ENCODE data around the gene PLCD3.

Gene PLCD3, protein sequence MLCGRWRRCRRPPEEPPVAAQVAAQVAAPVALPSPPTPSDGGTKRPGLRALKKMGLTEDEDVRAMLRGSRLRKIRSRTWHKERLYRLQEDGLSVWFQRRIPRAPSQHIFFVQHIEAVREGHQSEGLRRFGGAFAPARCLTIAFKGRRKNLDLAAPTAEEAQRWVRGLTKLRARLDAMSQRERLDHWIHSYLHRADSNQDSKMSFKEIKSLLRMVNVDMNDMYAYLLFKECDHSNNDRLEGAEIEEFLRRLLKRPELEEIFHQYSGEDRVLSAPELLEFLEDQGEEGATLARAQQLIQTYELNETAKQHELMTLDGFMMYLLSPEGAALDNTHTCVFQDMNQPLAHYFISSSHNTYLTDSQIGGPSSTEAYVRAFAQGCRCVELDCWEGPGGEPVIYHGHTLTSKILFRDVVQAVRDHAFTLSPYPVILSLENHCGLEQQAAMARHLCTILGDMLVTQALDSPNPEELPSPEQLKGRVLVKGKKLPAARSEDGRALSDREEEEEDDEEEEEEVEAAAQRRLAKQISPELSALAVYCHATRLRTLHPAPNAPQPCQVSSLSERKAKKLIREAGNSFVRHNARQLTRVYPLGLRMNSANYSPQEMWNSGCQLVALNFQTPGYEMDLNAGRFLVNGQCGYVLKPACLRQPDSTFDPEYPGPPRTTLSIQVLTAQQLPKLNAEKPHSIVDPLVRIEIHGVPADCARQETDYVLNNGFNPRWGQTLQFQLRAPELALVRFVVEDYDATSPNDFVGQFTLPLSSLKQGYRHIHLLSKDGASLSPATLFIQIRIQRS

DNA sequence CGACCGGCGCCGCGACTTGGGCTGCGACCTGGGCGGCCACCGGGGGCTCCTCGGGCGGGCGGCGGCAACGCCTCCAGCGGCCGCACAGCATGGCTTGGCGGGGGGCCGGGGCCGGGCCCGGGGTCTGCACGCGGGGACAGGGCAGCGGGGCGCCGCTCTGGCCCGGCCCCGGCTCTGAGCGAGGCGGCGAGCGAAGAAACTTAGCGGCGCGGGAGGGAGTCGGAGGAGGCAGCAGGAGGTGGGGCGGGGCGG is at the start of gene PLCD3:
PLCD3 (minus strand) TSS at position 196 of the 252 bp plus-strand sequence; CDS start at position 91, 105 bp downstream.
- no peak for DNase-seq (ENCODE audit: low read depth)

DNA sequence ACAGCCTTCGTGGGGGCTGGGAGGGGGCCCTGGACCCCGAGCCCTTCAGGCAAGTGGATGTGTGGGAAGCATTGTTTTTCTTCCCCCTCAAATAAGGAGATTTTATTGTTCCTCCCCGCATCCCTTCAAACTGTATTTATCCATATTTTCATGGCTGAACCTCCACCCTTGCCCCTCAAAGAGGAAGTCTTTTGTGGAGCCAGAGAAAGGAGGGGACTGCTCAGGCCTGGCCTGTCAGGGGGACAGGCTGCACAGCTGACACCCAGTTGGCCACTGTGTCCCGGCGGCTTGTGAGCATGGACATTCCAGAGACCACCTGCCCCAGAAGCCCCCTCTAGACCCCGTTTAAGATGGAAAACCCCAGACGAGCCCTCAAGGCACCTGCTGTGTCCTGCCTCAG is 45.2 kb upstream of the PLCD3 start:
- DNase-seq (ENCODE audit: low read depth): no peak

DNA sequence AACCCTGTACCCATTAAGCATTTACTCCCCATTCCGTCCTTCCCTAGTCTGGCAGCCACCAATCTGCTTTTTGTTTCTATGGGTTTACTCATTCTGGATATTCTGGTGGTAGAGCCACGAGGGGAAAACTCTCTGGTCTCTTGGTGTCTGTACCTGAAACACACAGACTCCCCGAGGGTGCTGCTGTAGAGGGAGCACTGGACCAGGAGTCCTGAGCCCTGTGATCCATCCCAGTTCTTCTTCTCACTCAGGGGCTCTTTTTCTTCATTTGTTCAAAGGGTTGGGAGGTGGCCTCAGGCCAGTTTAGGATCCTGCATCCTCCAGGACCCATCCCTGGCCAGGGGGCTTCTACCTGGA is 43.4 kb upstream of the PLCD3 start:
- no peak for DNase-seq (ENCODE audit: low read depth)

DNA sequence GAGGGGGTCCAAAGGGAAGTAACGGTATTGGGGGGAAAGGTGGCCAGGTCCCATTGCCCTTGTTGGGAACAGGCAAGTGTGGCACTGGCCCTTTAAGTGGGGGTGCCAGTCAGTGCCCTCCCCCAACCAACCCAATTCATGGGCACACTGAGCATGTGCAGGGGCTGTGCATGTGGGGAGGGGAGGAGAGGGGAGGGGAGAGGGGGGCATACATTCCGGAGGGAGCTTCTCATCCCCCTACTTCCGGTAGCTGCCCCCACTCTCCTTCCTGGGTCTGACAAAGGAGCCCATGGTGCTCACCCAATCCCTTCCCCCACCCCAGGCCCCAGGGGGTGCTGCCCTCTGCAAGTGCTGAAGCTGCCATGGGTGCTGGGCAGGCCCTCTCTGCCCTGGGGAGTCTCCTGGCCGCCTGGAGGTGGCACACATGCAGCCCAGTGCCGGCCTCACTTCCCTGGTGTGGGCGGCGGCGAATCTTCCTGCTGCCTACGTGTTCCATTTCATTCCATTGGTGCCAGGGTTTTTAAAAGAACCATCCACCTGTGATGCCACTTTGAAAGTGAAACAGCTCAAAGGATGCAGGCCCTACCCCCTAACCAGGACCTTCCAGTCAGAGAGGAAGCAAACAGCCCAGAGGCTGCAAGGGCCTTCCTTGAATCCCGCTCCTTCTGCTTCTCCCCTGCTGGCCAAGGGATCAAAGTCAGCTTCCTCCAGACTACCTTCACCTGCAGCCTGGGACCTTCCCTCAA is 40.4 kb upstream of the PLCD3 start:
- DNase-seq (ENCODE audit: low read depth): peak; percentile 22

DNA sequence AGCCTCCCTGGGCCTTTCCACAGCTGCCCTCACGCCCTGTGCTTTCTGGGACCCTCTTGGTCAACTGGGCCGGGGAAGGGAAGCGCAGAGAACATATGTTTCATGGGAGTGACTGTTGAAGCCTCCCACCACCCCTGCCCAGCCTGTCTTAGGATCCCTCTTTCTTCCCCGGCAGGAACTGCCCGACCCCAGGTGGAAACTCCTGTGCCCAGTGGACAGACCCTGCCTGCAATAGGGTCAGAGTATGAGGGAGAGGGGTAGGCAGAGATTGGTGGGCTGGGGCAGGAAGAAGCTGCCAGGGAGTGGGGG is 39.9 kb upstream of the PLCD3 start:
- no peak for DNase-seq (ENCODE audit: low read depth)

DNA sequence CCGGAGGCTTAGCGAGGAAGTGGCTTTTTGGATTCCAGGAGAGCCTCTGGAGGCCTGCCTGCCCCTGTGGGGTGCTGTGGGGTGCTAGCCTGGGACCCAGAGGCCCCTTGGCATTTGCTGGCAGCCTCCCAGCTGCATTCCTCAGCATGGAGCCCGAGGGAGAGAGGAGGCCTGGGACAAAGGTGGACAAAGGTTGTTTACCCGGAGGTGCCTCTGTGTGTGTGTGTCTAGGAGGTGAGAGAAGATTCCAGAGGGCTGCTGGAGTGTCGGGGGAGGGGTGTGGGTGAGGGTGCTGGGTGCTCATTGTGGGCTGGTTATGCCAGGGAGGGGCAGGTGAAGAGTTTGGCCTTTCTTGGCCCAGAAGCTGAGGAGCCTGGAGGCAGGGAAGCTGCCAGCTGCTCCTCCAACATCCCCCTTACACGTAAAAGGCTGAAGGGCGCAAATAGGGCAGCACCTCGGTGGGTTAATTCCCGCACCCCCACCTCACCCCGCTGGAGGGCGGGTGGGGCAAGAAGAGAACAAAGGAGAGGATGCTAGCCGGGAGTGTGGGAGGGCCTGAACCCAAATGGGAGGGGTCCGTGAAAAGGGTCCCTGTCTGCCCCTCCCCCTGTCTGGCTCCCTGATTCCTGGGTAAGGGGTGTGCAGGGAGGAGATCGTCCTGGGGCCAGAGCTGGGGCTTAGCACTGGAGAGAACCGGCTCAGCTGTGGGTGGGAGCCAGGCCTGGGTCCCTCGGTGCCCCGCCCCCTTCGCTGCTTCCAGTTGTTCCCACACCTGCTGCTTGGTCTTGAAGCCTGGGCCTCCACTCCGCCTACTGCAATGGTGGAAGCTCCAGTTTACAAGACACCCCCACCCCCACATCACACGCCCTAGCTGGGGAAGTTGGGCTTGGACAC is 39.3 kb upstream of the PLCD3 start:
- DNase-seq (ENCODE audit: low read depth): no peak

DNA sequence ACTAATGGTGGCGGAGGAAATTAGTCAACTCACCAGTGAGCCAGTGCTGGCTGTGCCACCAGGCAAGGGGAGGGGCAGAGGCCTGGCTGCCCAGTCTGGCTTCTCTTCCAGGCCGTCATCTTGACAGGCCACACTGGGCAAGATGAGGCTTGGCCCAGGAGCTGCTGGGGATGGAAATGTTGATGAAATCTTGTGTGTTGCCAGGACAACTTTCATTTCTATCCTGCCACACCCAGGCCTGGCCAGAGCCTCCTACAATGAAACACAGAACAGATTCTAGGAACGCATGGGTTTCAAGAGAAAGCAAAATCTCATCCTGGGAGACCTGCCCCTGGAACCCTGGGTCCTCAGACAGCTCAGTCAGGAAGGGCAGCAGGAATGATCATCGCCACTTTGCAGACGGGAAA is 38.6 kb upstream of the PLCD3 start:
- DNase-seq (ENCODE audit: low read depth): no peak

DNA sequence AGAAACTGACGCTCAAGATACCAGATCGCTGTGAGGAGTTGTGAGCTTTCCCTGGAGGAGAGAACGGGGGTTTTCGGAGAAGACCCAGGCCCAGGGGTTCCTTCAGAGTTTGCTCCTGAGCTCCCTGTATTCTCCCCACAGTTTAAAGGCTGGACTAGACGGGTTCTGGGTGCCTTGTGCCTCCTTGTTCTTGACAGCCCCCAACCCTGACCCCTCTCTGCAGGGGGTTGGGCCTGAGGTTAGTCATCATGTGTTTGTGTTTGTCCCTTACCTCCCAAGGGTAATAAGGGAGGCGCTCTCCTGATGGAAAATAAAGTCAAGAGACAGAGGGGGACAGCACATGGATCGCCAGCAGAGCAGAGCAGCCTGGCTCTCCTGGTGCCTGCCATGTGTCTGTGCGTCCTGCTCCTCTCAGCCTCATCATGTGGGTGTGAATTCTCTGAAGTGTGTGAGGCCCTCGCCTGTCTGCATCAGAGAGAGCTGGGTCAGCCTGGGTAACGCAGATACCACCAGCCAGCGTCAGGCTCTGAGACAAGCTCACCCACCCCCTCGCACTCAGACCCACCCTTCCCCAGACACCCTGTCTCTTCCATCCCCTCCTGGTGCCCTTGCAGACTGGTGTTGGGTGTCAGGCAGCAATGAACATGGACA is 38.1 kb upstream of the PLCD3 start:
- no peak for DNase-seq (ENCODE audit: low read depth)

DNA sequence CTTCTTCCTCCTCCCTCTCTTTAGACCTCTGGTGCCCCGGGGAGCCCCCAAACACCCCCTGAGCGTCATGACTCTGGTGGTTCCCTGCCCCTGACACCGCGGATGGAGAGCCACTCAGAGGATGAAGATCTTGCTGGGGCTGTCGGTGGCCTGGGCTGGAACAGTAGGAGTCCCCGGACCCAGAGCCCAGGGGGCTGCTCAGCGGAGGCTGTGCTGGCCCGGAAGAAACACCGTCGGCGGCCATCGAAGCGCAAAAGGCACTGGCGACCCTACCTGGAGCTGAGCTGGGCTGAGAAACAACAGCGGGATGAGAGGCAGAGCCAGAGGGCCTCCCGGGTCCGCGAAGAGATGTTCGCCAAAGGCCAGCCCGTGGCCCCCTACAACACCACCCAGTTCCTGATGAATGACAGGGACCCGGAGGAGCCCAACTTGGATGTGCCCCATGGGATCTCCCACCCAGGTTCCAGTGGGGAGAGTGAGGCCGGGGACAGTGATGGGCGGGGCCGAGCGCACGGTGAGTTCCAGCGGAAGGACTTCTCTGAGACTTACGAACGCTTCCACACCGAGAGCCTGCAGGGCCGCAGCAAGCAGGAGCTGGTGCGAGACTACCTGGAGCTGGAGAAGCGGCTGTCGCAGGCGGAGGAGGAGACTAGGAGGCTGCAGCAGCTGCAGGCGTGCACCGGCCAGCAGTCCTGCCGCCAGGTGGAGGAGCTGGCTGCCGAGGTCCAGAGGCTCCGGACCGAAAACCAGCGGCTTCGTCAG is 36.9 kb upstream of the PLCD3 start:
- DNase-seq (ENCODE audit: low read depth): no peak

DNA sequence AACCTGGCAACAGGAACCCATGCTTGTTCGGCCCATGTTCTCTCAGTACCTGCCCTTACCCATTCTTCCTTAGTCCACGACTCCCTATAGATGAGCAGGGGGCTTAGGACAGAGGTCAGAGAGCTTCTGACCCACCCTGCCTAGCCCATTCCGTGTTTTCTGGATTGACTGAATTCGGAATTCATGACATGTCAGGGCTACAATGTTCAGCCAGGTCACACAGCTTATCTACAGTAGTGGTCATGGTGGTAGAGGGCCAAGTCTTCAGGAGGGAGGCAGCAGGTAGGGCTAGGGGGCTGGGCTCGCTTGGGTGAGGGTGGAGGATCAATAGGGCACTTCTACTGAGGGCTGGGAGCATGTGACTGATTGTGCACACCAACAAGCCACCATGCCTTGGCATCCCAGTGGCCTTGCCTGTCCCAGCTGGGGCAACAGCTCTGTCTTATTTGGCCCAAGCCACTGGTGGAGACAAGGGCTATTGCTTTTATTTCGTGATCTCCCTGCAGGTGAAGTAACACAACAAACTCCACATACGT is 32.5 kb upstream of the PLCD3 start:
- no peak for DNase-seq (ENCODE audit: low read depth)

DNA sequence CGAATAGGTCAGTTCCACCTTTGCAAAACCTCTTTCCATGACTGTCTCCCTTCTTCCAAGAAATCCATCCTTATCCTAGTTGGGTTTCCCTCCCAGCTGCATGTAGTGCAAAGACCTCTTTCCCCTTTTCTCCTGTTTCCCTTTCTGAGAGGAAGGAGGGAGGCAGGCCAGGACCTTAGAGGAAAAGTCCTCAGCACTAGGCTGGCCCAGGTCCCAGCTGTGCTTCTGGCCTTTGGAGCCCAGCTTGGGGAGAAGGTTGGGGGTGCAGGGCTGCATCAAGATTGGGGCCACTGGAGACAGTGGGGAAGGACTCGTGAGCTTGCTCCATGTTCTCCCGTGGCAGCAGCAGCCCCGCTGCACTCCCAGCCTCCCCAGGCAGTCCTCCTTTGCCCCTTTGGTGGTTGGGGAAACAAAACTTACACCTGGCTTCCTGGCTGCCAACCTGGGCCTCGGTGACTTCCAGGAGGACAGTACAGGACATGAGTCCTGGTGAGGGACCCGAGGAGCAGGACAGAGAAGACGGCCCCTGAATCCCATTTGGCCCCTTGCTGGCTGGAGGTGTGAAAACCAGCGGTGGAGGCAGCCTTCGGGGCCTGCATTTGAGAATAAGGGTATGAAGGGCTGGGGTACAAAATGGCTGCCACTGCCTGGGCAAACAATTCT is 29.8 kb upstream of the PLCD3 start:
- no peak for DNase-seq (ENCODE audit: low read depth)

DNA sequence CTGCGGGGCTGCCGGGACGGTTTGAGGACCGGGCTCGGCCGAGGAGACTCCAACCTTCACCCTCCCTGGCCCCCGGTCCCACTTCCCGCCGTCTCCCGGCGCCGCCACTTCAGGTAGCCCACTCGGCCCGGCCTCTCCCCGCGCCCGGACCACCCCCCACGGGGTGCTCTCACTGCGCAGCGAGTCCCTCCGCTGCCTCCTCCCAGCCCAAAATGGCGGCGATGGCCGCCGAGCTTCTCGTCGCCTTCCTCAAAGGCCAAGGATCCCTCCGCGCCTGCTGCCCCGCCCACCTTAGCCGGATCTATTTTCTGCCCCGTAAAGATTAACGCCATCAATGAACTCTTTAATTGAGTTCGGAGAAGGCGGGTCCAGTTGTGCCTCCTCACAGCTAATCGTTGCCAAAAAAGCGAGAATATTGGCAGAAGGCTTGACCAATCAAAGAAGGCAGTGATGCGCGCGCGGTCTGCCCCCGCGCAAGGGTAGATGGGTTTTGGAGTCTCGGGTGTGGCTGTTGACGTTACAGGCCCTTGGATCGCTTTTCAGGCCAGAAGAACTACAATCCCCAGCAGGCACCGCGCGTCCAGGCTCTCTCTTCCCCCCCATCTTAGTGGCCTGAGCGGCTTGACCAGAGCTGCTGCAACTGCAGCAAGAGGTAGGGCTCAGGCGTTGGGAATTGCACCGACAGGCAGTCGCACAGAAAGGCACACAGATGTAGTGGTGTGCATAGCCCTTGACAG is 29.1 kb upstream of the PLCD3 start, which contains the start of gene HEXIM2:
HEXIM2 (plus strand) TSS at position 588 of the 737 bp plus-strand sequence. CDS start 919 bp downstream, outside the sequence.
- peak; percentile 93 for DNase-seq (ENCODE audit: low read depth)

DNA sequence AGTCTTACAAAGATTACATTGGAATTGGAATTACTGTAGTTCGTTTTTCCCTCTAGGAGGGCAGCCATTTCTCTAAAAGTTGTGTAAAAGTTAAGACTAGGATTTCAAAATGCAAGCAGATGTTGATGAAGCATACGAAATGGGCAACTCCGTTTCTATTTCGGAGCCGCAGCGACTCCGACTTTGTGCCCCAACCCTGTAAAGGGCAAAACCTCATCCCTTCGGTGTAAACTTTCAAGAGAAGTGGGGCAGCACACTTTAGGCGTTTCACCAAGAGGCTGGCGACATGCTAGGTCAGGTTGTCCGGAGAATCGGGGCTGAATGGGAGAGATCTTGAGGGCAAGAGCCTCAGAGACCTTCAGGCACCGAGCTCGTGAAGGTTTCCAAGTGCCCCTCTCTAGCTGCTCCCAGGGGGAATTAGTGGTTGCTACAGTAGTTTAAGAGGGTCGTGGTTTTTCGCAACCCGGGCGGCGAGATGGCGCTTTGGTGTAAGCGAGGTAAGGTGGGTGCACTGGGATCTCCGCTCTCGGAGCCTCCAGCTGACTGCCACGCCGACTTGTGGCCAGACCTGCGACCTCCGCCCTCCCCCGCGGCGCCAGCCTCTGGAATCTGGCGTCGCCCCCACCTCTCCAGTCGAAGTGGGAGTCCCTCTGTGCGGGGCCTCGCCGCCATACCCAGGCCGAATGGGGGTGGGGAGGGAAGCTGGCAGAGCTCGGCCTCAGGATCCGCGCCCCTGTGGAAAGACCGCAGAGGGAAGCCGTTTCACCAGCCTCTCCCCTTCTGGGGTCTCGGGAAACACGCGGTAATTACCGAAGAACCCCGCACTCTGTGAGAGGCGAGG is 28.4 kb upstream of the PLCD3 start:
- DNase-seq (ENCODE audit: low read depth): peak; percentile 45

DNA sequence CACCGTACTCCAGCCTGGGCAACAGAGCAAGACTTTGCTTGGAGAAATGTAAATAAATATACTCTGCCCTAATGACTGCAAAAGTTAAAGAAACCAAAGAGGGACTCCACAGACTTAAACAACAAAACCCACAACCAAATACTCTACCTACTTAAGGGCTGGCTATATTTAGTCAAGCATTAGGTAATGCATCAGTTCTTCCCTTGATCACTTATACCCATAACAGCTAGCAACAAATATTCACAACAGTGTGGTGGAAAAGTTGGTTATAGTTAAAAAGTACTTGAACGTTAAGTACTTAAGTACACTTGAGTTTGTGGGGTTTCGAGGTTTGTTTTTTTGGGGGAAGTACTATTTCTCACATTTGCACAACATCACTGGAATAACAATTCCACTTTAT is 23.9 kb upstream of the PLCD3 start:
- no peak for DNase-seq (ENCODE audit: low read depth)

DNA sequence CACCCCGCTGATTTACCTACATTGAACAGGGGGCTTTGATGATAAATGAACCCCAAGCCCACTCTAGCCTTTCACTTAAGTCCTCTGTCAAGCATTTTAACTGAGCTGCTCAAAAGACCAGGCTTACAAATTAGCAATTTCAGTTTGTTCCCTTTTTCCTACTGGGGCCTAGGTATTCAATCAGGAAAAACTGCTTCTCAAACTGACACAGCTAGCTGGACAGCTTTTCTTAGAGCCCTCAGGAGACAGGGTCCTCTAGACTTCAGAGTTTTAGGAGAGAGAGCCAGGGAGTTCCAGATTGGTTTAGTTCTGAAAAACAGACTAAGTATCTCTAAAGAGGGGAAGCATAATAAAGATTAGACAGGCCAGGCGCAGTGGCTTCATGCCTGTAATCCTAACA is 23.2 kb upstream of the PLCD3 start:
- DNase-seq (ENCODE audit: low read depth): no peak

DNA sequence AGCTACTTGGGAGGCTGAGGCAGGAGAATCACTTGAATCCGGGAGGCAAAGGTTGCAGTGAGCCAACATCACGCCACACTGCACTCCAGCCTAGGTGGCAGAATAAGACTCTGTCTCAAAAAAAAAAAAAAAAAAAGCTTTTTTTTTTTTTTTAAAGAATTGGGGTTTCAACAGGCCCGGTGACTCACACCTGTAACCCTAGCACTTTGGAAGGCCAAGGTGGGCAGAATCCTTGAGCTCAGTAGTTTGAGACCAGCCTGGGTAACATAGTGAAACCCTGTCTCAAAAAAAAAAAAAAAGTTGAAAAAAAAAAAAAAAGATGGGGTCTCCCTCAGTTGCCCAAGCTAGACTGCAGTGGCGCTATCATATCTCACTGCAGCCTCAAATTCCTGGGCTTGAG is 22.7 kb upstream of the PLCD3 start:
- DNase-seq (ENCODE audit: low read depth): no peak

DNA sequence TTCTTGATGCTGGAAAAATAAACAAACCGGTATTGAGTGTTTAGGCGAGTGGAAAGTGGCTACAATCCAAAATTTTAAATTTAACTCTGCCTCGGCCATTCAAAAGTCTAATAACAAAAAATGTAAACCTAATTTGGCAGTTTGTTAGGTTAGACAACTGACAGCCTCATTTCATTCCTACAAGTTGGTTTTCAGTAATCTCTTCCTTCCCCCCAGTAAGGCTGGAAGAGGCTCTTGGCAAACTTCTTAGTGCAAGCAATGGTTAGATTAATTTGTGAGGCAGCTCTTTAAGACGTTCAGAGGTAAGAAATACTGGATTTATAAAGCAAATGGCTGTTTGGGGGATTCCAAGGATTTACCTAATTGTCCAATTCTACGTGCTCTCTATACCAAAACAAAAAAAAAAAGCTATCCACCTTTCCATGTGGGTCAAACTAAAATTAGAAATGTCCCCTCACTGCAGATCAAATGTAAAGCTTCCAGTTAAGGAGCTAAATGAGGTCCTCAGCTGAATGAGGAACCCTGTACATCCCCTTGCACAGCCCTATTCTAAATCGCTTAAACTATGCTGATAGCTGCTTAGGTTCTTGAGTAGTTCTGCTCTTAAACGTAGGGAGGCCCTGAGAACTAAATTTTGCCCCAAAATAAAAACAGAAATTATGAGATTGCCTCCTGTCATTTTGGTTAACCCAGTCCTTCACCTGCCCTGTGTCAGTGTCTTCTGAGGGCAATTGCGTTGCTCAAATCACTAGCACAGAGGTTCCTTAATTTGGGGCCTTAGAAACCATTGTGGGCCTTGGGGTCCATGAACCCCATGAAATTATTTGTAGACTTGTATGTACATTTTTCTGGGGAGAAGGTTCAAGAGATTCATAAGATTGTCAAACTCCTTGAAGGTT is 18.8 kb upstream of the PLCD3 start:
- DNase-seq (ENCODE audit: low read depth): no peak
